Gastrocnemius medialis (tissue), 4 donors: Measurements from ENCODE around the gene RANBP17. TPM values are rescaled to one million over a fixed set of nuclear protein-coding genes. Genes with fewer than 3 reads are reported as not detected.

Experiments
- ATAC-seq, 2 donors: fragments of 150-250 bp; one replicate each; pipeline ENCODE4 v1.9.1; 2016
- DNase-seq, 2 donors: peaks; one replicate each; pipeline ENCODE4 v3.0.0-alpha.2; 2019
- H3K27ac ChIP-seq, 4 donors: fragments of 200-600 bp; sonication (generic); 1 replicate in 1 of 4; 2 replicates in 3 of 4; pipeline ENCODE4 v1.5.1; 2016 to 2018; ENCODE audit warnings: mild to moderate bottlenecking in 2 of 4, moderate library complexity in 1 of 4
- H3K27me3 ChIP-seq, 3 donors: fragments of 200-600 bp; sonication (generic) in 2 of 3; 1 replicate in 1 of 3; 2 replicates in 2 of 3; pipeline versions ENCODE4 v1.5.1 to v1.6.0; 2016 to 2019; ENCODE audit warnings: mild to moderate bottlenecking in 1 of 3, moderate library complexity in 1 of 3
- H3K36me3 ChIP-seq, 2 donors: fragments of 200-600 bp; sonication (generic) in 1 of 2; one replicate each; pipeline ENCODE4 v1.5.1; 2017 to 2018
- H3K4me1 ChIP-seq, 2 donors: fragments of 200-600 bp; sonication (generic) in 1 of 2; one replicate each; pipeline ENCODE4 v1.5.1; 2016 to 2017; ENCODE audit warnings: mild to moderate bottlenecking in 2 of 2
- H3K4me3 ChIP-seq, 4 donors: fragments of 200-600 bp; sonication (generic) in 3 of 4; 1 replicate in 1 of 4; 2 replicates in 3 of 4; pipeline ENCODE4 v1.5.1; 2016 to 2019; ENCODE audit warnings: mild to moderate bottlenecking in 2 of 4
- H3K9me3 ChIP-seq, 3 donors: fragments of 200-600 bp; sonication (generic) in 2 of 3; 1 replicate in 1 of 3; 2 replicates in 2 of 3; pipeline ENCODE4 v1.5.1; 2016 to 2019
- CTCF ChIP-seq, 5 experiments: fragments of 450-650 bp in 3 of 5; fragments of 200-600 bp in 2 of 5; sonication (generic) in 2 of 5; IDR thresholded peaks in 4 of 5; conservative IDR thresholded peaks in 1 of 5; 1 replicate in 4 of 5; 2 replicates in 1 of 5; pipeline ENCODE4 v1.5.1; 2016 to 2019; ENCODE audit warnings: antibody characterized with exemption in 5 of 5, mild to moderate bottlenecking in 3 of 5, moderate library complexity in 3 of 5
- POLR2A ChIP-seq, 2 donors: fragments of 450-650 bp; IDR thresholded peaks; one replicate each; pipeline ENCODE4 v1.6.1; 2017; ENCODE audit warnings: antibody characterized with exemption in 2 of 2, mild to moderate bottlenecking in 2 of 2, moderate library complexity in 2 of 2
- in situ Hi-C, 4 donors: fragments of 200-750 bp; cut with MboI; loops; one replicate each; pipeline versions ENCODE4 v1.15.0 to v1.8.0; 2017; ENCODE audit warnings: low sequenced_read_pairs in 4 of 4
- intact Hi-C: fragments of 100-400 bp; cut with DNase I; formaldehyde crosslinking; loops from one replicate; pipeline ENCODE4 v1.15.1; 2023; ENCODE audit warnings: low total_unique reads
- total RNA-seq, 4 donors: library from RNA; depleted of rRNA; stranded (reverse); fragments of >200 nt; gene quantifications; one replicate each; pipeline versions ENCODE4 v1.1.0 to v1.2.3, GENCODE V29; 2016

Gene RANBP17
- total RNA-seq, 4 donors from 2014 or later = 1.1 to 3.2 TPM; not detected in 2

GRCh38 chr5:171226096-171226754, 364.4 kb downstream of the RANBP17 start:
- intact Hi-C loops = no loop called here
- DNase-seq = no peak
- H3K9me3 ChIP-seq = no peaks in the 10 kb centered on the region
- ATAC-seq = no peak
- in situ Hi-C loops = no loop called here
- no peak overlapping the region for H3K4me3 ChIP-seq
- H3K27me3 ChIP-seq = no peaks in the 10 kb centered on the region
- H3K36me3 ChIP-seq = no peaks in the 10 kb centered on the region
- no peak overlapping the region for H3K27ac ChIP-seq
- TF ChIP-seq POLR2A (IDR thresholded peaks at IDR 0.05) (no peak), CTCF (IDR thresholded peaks at IDR 0.05 in 4 of 5, conservative IDR thresholded peaks at IDR 0.05 in 1 of 5) (no peak)
- H3K4me1 ChIP-seq = no peaks in the 10 kb centered on the region

- Histone ChIP-seq H3K4me3 (no peak overlapping the region), H3K27ac (no peak overlapping the region), H3K36me3 (no peaks in the 10 kb centered on the region), H3K4me1 (no peaks in the 10 kb centered on the region), H3K27me3 (no peaks in the 10 kb centered on the region), H3K9me3 (no peaks in the 10 kb centered on the region)
- in situ Hi-C loops = no loop called here
- no peak for TF ChIP-seq POLR2A (IDR thresholded peaks at IDR 0.05)
- TF ChIP-seq CTCF (IDR thresholded peaks at IDR 0.05 in 4 of 5, conservative IDR thresholded peaks at IDR 0.05 in 1 of 5) = no peak
- intact Hi-C loops = no loop called here
- ATAC-seq (no peak), DNase-seq (no peak)
Measured at GRCh38 chr5:171226864-171227263, 365.0 kb downstream of the RANBP17 start.

GRCh38 chr5:171236651-171237050, 374.8 kb downstream of the RANBP17 start:
- intact Hi-C loops = no loop called here
- ATAC-seq = no peak
- Histone ChIP-seq H3K4me3 (no peak overlapping the region), H3K27ac (no peak overlapping the region), H3K36me3 (no peaks in the 10 kb centered on the region), H3K9me3 (no peaks in the 10 kb centered on the region), H3K4me1 (no peaks in the 10 kb centered on the region), H3K27me3 (no peaks in the 10 kb centered on the region)
- no peak for DNase-seq
- in situ Hi-C loops = no loop called here
- TF ChIP-seq POLR2A (IDR thresholded peaks at IDR 0.05) (no peak), CTCF (IDR thresholded peaks at IDR 0.05 in 4 of 5, conservative IDR thresholded peaks at IDR 0.05 in 1 of 5) (no peak)

- in situ Hi-C loops (no loop called here), intact Hi-C loops (no loop called here)
- no peak for DNase-seq
- Histone ChIP-seq H3K27ac (no peak overlapping the region), H3K27me3 (no peaks in the 10 kb centered on the region), H3K4me1 (no peaks in the 10 kb centered on the region), H3K9me3 (no peaks in the 10 kb centered on the region), H3K4me3 (no peak overlapping the region), H3K36me3 (no peaks in the 10 kb centered on the region)
- ATAC-seq = no peak
- TF ChIP-seq POLR2A (IDR thresholded peaks at IDR 0.05) = no peak
- no peak for TF ChIP-seq CTCF (IDR thresholded peaks at IDR 0.05 in 4 of 5, conservative IDR thresholded peaks at IDR 0.05 in 1 of 5)
Measured at GRCh38 chr5:171242521-171242920, 380.7 kb downstream of the RANBP17 start.

- no peak for TF ChIP-seq CTCF (IDR thresholded peaks at IDR 0.05 in 4 of 5, conservative IDR thresholded peaks at IDR 0.05 in 1 of 5)
- TF ChIP-seq POLR2A (IDR thresholded peaks at IDR 0.05) = no peak
- Histone ChIP-seq H3K4me3 (no peak overlapping the region), H3K27me3 (no peaks in the 10 kb centered on the region), H3K36me3 (no peaks in the 10 kb centered on the region), H3K27ac (no peak overlapping the region), H3K9me3 (peaks cover 0 to 14% (median 3%) of the 10 kb centered on the region in 3 donors), H3K4me1 (no peaks in the 10 kb centered on the region)
- intact Hi-C loops (no loop called here), in situ Hi-C loops (no loop called here)
- ATAC-seq (no peak), DNase-seq (no peak)
Measured at GRCh38 chr5:171246231-171246630, 384.4 kb downstream of the RANBP17 start.
